Measurements from ENCODE around the gene ATP10A. TPM values are rescaled to one million over a fixed set of nuclear protein-coding genes. Genes with fewer than 3 reads are reported as not detected.

ATP10A gene
- total RNA-seq, 1 experiment from 2014 or later: 3.9 TPM

GRCh38 chr15:25846377-25846776, 16.8 kb downstream of the ATP10A start:
- TF ChIP-seq CTCF (conservative IDR thresholded peaks at IDR 0.05): no peak
- no peak overlapping the region for H3K4ac ChIP-seq (ENCODE audit: low read depth, low read length)
- no peak overlapping the region for H2BK20ac ChIP-seq (ENCODE audit: low read depth, low read length, poor library complexity, severe bottlenecking)
- H2BK15ac ChIP-seq (ENCODE audit: low read depth, low read length): no peak overlapping the region; the same call in 1 of the 2 replicates
- no peak overlapping the region for H4K91ac ChIP-seq (ENCODE audit: insufficient read length, low read depth, low read length)
- no peak overlapping the region for H3K4me3 Mint-ChIP-seq
- no peak overlapping the region; the same call in 1 of the 2 replicates for H3K14ac ChIP-seq (ENCODE audit: insufficient read depth, low read length)
- H3K79me1 ChIP-seq (ENCODE audit: insufficient read depth, low read depth, low read length, poor library complexity, severe bottlenecking): no peaks in the 10 kb centered on the region
- no peak overlapping the region for H3K23ac ChIP-seq (ENCODE audit: insufficient read length, low read depth, low read length)
- H2BK120ac ChIP-seq (ENCODE audit: low read depth, low read length, poor library complexity, severe bottlenecking): no peak overlapping the region
- H3K79me2 ChIP-seq (ENCODE audit: insufficient read depth, low read length): no peaks in the 10 kb centered on the region
- no peak overlapping the region for H2AFZ ChIP-seq (ENCODE audit: low read length)
- no peak overlapping the region for H2AK5ac ChIP-seq (ENCODE audit: insufficient read length, low read length)
- H3K9ac ChIP-seq (ENCODE audit: extremely low read depth, insufficient read length, low read length): no peak overlapping the region
- DNase-seq: no peak
- H3K27ac Mint-ChIP-seq: no peak overlapping the region
- no peak overlapping the region for H3K27ac ChIP-seq (ENCODE audit: insufficient read length, low read depth, low read length)
- H3K27me3 ChIP-seq (ENCODE audit: insufficient read depth, low read length): no peaks in the 10 kb centered on the region
- no peaks in the 10 kb centered on the region for H3K9me3 ChIP-seq (ENCODE audit: control insufficient read depth, low read depth, low read length)
- no CpG with 5 or more reads among the region's 7 CpGs for WGBS (ENCODE audit: extremely low coverage, insufficient read length, low lambda C conversion rate)
- no peak overlapping the region for H3K56ac ChIP-seq (ENCODE audit: insufficient read length, low read depth, low read length)
- H3K4me1 Mint-ChIP-seq: peaks cover 41 to 51% of the 10 kb centered on the region in 2 experiments
- H3T11ph ChIP-seq (ENCODE audit: low read length): no peak overlapping the region
- H3K23me2 ChIP-seq (ENCODE audit: insufficient read length, low read depth, low read length, poor library complexity, severe bottlenecking): no peaks in the 10 kb centered on the region
- H2BK5ac ChIP-seq (ENCODE audit: insufficient read length, low read length): no peak overlapping the region
- no peaks in the 10 kb centered on the region; a peak in 2 of 7 replicates for H3K36me3 Mint-ChIP-seq (ENCODE audit: insufficient read depth in 1 of 3, low read depth in 3 of 3)
- no peaks in the 10 kb centered on the region for H4K20me1 ChIP-seq (ENCODE audit: control insufficient read depth, insufficient read depth, insufficient read length)
- no peak overlapping the region for H3K4me2 ChIP-seq (ENCODE audit: insufficient read depth, insufficient read length, low read length)
- no peaks in the 10 kb centered on the region for H3K27me3 Mint-ChIP-seq (ENCODE audit: low read depth)
- no peak overlapping the region for H2BK12ac ChIP-seq (ENCODE audit: insufficient read length, low read depth, low read length)
- H3K4me1 ChIP-seq (ENCODE audit: insufficient read depth, low read length): peaks cover 9% of the 10 kb centered on the region; the same call in 1 of the 2 replicates
- no peak overlapping the region for H4K5ac ChIP-seq (ENCODE audit: insufficient read length, low read depth, low read length)
- H4K8ac ChIP-seq (replicated peaks; ENCODE audit: insufficient read length, low read depth, low read length): no peak overlapping the region
- H3K18ac ChIP-seq (ENCODE audit: insufficient read length, low read depth, low read length): no peak overlapping the region
- peaks cover 0 to 6% of the 10 kb centered on the region in 2 experiments; a peak in 1 of 5 replicates for H3K9me3 Mint-ChIP-seq
